Measurements from ENCODE around the gene KIR3DL1.
"Not testable (repeated sequence)": the region's sequence is repeated elsewhere in the genome, so short reads cannot be mapped to it uniquely, and the experiment has no call there.

DNA sequence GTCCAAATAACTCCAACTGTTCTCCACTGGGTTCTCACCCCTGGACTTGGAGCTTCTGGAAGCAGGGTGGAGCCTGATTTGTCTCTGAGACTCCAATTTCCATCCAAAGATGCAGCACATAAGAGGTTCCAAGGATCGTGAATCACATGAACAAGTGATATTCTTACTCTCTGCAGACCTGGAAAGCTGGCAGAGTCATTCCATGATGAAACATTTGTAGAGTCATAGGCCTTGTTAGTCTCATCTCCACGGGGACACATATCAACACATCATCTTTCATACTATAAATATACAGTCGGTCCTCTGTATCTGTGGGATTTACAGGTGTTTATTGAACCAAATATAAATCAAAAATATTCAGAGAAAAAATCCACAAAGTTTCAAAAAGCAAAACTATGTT is 1.7 kb upstream of the KIR3DL1 start:
- TF ChIP-seq POLR2AphosphoS5 (IDR thresholded peaks at IDR 0.05; ENCODE audit: low read depth, low read length); SIN3A (IDR thresholded peaks at IDR 0.05; ENCODE audit: borderline replicate concordance, insufficient read depth, low read depth, low read length); TCF7L2 (IDR thresholded peaks at IDR 0.05; ENCODE audit: low read depth, low read length): not testable (repeated sequence)
- TF ChIP-seq, protein P1, sequence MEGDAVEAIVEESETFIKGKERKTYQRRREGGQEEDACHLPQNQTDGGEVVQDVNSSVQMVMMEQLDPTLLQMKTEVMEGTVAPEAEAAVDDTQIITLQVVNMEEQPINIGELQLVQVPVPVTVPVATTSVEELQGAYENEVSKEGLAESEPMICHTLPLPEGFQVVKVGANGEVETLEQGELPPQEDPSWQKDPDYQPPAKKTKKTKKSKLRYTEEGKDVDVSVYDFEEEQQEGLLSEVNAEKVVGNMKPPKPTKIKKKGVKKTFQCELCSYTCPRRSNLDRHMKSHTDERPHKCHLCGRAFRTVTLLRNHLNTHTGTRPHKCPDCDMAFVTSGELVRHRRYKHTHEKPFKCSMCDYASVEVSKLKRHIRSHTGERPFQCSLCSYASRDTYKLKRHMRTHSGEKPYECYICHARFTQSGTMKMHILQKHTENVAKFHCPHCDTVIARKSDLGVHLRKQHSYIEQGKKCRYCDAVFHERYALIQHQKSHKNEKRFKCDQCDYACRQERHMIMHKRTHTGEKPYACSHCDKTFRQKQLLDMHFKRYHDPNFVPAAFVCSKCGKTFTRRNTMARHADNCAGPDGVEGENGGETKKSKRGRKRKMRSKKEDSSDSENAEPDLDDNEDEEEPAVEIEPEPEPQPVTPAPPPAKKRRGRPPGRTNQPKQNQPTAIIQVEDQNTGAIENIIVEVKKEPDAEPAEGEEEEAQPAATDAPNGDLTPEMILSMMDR (IDR thresholded peaks at IDR 0.05): not testable (repeated sequence)
- TF ChIP-seq, protein P2, sequence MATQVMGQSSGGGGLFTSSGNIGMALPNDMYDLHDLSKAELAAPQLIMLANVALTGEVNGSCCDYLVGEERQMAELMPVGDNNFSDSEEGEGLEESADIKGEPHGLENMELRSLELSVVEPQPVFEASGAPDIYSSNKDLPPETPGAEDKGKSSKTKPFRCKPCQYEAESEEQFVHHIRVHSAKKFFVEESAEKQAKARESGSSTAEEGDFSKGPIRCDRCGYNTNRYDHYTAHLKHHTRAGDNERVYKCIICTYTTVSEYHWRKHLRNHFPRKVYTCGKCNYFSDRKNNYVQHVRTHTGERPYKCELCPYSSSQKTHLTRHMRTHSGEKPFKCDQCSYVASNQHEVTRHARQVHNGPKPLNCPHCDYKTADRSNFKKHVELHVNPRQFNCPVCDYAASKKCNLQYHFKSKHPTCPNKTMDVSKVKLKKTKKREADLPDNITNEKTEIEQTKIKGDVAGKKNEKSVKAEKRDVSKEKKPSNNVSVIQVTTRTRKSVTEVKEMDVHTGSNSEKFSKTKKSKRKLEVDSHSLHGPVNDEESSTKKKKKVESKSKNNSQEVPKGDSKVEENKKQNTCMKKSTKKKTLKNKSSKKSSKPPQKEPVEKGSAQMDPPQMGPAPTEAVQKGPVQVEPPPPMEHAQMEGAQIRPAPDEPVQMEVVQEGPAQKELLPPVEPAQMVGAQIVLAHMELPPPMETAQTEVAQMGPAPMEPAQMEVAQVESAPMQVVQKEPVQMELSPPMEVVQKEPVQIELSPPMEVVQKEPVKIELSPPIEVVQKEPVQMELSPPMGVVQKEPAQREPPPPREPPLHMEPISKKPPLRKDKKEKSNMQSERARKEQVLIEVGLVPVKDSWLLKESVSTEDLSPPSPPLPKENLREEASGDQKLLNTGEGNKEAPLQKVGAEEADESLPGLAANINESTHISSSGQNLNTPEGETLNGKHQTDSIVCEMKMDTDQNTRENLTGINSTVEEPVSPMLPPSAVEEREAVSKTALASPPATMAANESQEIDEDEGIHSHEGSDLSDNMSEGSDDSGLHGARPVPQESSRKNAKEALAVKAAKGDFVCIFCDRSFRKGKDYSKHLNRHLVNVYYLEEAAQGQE (IDR thresholded peaks at IDR 0.05; ENCODE audit: insufficient read depth in 1 of 2, low read depth in 2 of 2, low read length in 1 of 2): not testable (repeated sequence)
